Measurements from ENCODE around the gene GPR108. TPM values are rescaled to one million over a fixed set of nuclear protein-coding genes. Genes with fewer than 3 reads are reported as not detected.

Gene GPR108
- total RNA-seq, 6 experiments from 2014 or later, result 22.3 to 53.0 (median 41.3) TPM

- Histone ChIP-seq H3K4me3 (no peak overlapping the region), H3K27me3 (no peaks in the 10 kb centered on the region), H3K36me3 (no peaks in the 10 kb centered on the region), H3K9me3 (no peaks in the 10 kb centered on the region), H3K4me1 (no peaks in the 10 kb centered on the region), H3K27ac (no peak overlapping the region)
- 57% methylated on average over 9 of the region's 11 CpGs for WGBS (ENCODE audit: insufficient coverage, low coverage, low lambda C conversion rate, missing lambda C conversion rate)
- intact Hi-C loops (cut with DNase I), result no loop called here
- TF ChIP-seq POLR2A (IDR thresholded peaks at IDR 0.05) (no peak), CTCF (IDR thresholded peaks at IDR 0.05) (no peak)
- DNase-seq (no peak), ATAC-seq (peak in 2 of 4 donors; percentile 7 to 13)
Observed at GRCh38 chr19:6774821-6775707, 37.7 kb upstream of the GPR108 start.

- no peak for TF ChIP-seq POLR2A (IDR thresholded peaks at IDR 0.05)
- TF ChIP-seq CTCF (IDR thresholded peaks at IDR 0.05), result no peak
- no peaks in the 10 kb centered on the region for H3K4me1 ChIP-seq
- H3K9me3 ChIP-seq, result no peaks in the 10 kb centered on the region
- no peaks in the 10 kb centered on the region for H3K36me3 ChIP-seq
- 30% methylated on average over 6 of the region's 8 CpGs for WGBS (ENCODE audit: insufficient coverage, low coverage, low lambda C conversion rate, missing lambda C conversion rate)
- intact Hi-C loops (cut with DNase I), result no loop called here
- DNase-seq (peak; percentile 56 to 70 (median 61)), ATAC-seq (peak; percentile 45 to 71 (median 58))
- peak overlapping the region in 2 of 3 donors; percentile 37 to 67 for H3K27ac ChIP-seq
- peak overlapping the region; percentile 32 to 57 (median 36) for H3K4me3 ChIP-seq
- no peaks in the 10 kb centered on the region for H3K27me3 ChIP-seq
Observed at GRCh38 chr19:6773323-6773931, 36.0 kb upstream of the GPR108 start.

GRCh38 chr19:6772866-6773322, 35.5 kb upstream of the GPR108 start:
- H3K9me3 ChIP-seq, result no peaks in the 10 kb centered on the region

More at GRCh38 chr19:6772866-6773322, 35.5 kb upstream of the GPR108 start:
- Histone ChIP-seq H3K4me1 (peaks cover 0 to 4% (median 0%) of the 10 kb centered on the region in 4 donors), H3K27me3 (no peaks in the 10 kb centered on the region), H3K4me3 (peak overlapping the region; percentile 32 to 57 (median 36)), H3K27ac (peak overlapping the region in 2 of 3 donors; percentile 37 to 67), H3K36me3 (no peaks in the 10 kb centered on the region)
- no peak for TF ChIP-seq POLR2A (IDR thresholded peaks at IDR 0.05)
- TF ChIP-seq CTCF (IDR thresholded peaks at IDR 0.05), result no peak
- DNase-seq (peak in 1 of 3 donors; percentile 51), ATAC-seq (no peak)
- no CpG with 5 or more reads among the region's 14 CpGs for WGBS (ENCODE audit: insufficient coverage, low coverage, low lambda C conversion rate, missing lambda C conversion rate)
- intact Hi-C loops (cut with DNase I), result no loop called here
